Measurements from ENCODE around the gene MAP2K1. TPM values are rescaled to one million over a fixed set of nuclear protein-coding genes. Genes with fewer than 3 reads are reported as not detected.

Gene MAP2K1
- total and polyA plus RNA-seq, 2 donors (not counting 1 experiment from before 2014, with no cell fraction given) = 32.9 to 40.0 TPM

- peaks cover 52% of the 10 kb centered on the region for H3K79me2 ChIP-seq (ENCODE audit: control insufficient read depth, insufficient read depth, low read length)
- peak overlapping the region; percentile 69 to 90 (median 73) for H3K4me3 ChIP-seq (replicated peaks in 1 of 4; ENCODE audit: control extremely low read depth in 1 of 4, insufficient read depth in 1 of 4, low read depth in 3 of 4, low read length in 4 of 4)
- H3K27ac ChIP-seq (ENCODE audit: insufficient read depth, low read length) = peak overlapping the region; percentile 73
- H3K9me3 ChIP-seq (ENCODE audit: control insufficient read depth, insufficient read depth, low read depth, low read length) = no peaks in the 10 kb centered on the region
- peak overlapping the region; percentile 94 for H3K4me2 ChIP-seq (ENCODE audit: extremely low read depth, insufficient read depth, low read length)
- DNase-seq (ENCODE audit: low read depth in 2 of 2) = peak; percentile 65 to 80
- TF ChIP-seq, protein P1, sequence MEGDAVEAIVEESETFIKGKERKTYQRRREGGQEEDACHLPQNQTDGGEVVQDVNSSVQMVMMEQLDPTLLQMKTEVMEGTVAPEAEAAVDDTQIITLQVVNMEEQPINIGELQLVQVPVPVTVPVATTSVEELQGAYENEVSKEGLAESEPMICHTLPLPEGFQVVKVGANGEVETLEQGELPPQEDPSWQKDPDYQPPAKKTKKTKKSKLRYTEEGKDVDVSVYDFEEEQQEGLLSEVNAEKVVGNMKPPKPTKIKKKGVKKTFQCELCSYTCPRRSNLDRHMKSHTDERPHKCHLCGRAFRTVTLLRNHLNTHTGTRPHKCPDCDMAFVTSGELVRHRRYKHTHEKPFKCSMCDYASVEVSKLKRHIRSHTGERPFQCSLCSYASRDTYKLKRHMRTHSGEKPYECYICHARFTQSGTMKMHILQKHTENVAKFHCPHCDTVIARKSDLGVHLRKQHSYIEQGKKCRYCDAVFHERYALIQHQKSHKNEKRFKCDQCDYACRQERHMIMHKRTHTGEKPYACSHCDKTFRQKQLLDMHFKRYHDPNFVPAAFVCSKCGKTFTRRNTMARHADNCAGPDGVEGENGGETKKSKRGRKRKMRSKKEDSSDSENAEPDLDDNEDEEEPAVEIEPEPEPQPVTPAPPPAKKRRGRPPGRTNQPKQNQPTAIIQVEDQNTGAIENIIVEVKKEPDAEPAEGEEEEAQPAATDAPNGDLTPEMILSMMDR (conservative IDR thresholded peaks at IDR 0.05 in 1 of 2, IDR thresholded peaks at IDR 0.05 in 1 of 2; ENCODE audit: low read depth in 1 of 2, low read length in 2 of 2) = peak; percentile 38 to 54
- TF ChIP-seq EZH2 (IDR thresholded peaks at IDR 0.05; ENCODE audit: low read length, missing control alignments) = no peak
- H3K4me1 ChIP-seq (ENCODE audit: control insufficient read depth, extremely low read depth, insufficient read depth, low read length) = peaks cover 3% of the 10 kb centered on the region
- H4K20me1 ChIP-seq (ENCODE audit: control insufficient read depth, extremely low read depth, insufficient read depth, low read length) = no peaks in the 10 kb centered on the region
- no peaks in the 10 kb centered on the region for H3K36me3 ChIP-seq (ENCODE audit: control insufficient read depth, insufficient read depth, low read length)
- H3K9ac ChIP-seq (ENCODE audit: insufficient read depth, low read length) = peak overlapping the region; percentile 86
- H3K27me3 ChIP-seq (ENCODE audit: control insufficient read depth, insufficient read depth, low read length) = no peaks in the 10 kb centered on the region
- H2AFZ ChIP-seq (ENCODE audit: low read length) = peak overlapping the region; percentile 35
Observed at GRCh38 chr15:66387163-66388042, 691 bp downstream of the MAP2K1 start.

GRCh38 chr15:66388043-66388363 lies 1.3 kb downstream of the MAP2K1 start:
- peak overlapping the region; percentile 94 for H3K4me2 ChIP-seq (ENCODE audit: extremely low read depth, insufficient read depth, low read length)
- H3K9ac ChIP-seq (ENCODE audit: insufficient read depth, low read length) = no peak overlapping the region
- no peaks in the 10 kb centered on the region for H3K27me3 ChIP-seq (ENCODE audit: control insufficient read depth, insufficient read depth, low read length)
- no peak for DNase-seq (ENCODE audit: low read depth in 2 of 2)
- H2AFZ ChIP-seq (ENCODE audit: low read length) = no peak overlapping the region
- peaks cover 56% of the 10 kb centered on the region for H3K79me2 ChIP-seq (ENCODE audit: control insufficient read depth, insufficient read depth, low read length)
- no peaks in the 10 kb centered on the region for H4K20me1 ChIP-seq (ENCODE audit: control insufficient read depth, extremely low read depth, insufficient read depth, low read length)
- H3K27ac ChIP-seq (ENCODE audit: insufficient read depth, low read length) = no peak overlapping the region
- H3K4me3 ChIP-seq (replicated peaks in 1 of 4; ENCODE audit: control extremely low read depth in 1 of 4, insufficient read depth in 1 of 4, low read depth in 3 of 4, low read length in 4 of 4) = peak overlapping the region; percentile 69 to 90 (median 73)
- no peaks in the 10 kb centered on the region for H3K36me3 ChIP-seq (ENCODE audit: control insufficient read depth, insufficient read depth, low read length)
- TF ChIP-seq, protein P1 (conservative IDR thresholded peaks at IDR 0.05 in 1 of 2, IDR thresholded peaks at IDR 0.05 in 1 of 2; ENCODE audit: low read depth in 1 of 2, low read length in 2 of 2) = no peak
- TF ChIP-seq EZH2 (IDR thresholded peaks at IDR 0.05; ENCODE audit: low read length, missing control alignments) = no peak
- no peaks in the 10 kb centered on the region for H3K9me3 ChIP-seq (ENCODE audit: control insufficient read depth, insufficient read depth, low read depth, low read length)
- H3K4me1 ChIP-seq (ENCODE audit: control insufficient read depth, extremely low read depth, insufficient read depth, low read length) = peaks cover 3% of the 10 kb centered on the region

- H2AFZ ChIP-seq (ENCODE audit: low read length) = no peak overlapping the region
- H3K36me3 ChIP-seq (ENCODE audit: control insufficient read depth, insufficient read depth, low read length) = no peaks in the 10 kb centered on the region
- H3K9ac ChIP-seq (ENCODE audit: insufficient read depth, low read length) = no peak overlapping the region
- peak overlapping the region; percentile 69 to 90 (median 73) for H3K4me3 ChIP-seq (replicated peaks in 1 of 4; ENCODE audit: control extremely low read depth in 1 of 4, insufficient read depth in 1 of 4, low read depth in 3 of 4, low read length in 4 of 4)
- no peaks in the 10 kb centered on the region for H3K27me3 ChIP-seq (ENCODE audit: control insufficient read depth, insufficient read depth, low read length)
- H3K4me2 ChIP-seq (ENCODE audit: extremely low read depth, insufficient read depth, low read length) = peak overlapping the region; percentile 94
- peaks cover 61% of the 10 kb centered on the region for H3K79me2 ChIP-seq (ENCODE audit: control insufficient read depth, insufficient read depth, low read length)
- H3K9me3 ChIP-seq (ENCODE audit: control insufficient read depth, insufficient read depth, low read depth, low read length) = no peaks in the 10 kb centered on the region
- no peaks in the 10 kb centered on the region for H4K20me1 ChIP-seq (ENCODE audit: control insufficient read depth, extremely low read depth, insufficient read depth, low read length)
- H3K4me1 ChIP-seq (ENCODE audit: control insufficient read depth, extremely low read depth, insufficient read depth, low read length) = peaks cover 3% of the 10 kb centered on the region
- TF ChIP-seq, protein P1 (conservative IDR thresholded peaks at IDR 0.05 in 1 of 2, IDR thresholded peaks at IDR 0.05 in 1 of 2; ENCODE audit: low read depth in 1 of 2, low read length in 2 of 2) = no peak
- no peak for TF ChIP-seq EZH2 (IDR thresholded peaks at IDR 0.05; ENCODE audit: low read length, missing control alignments)
- H3K27ac ChIP-seq (ENCODE audit: insufficient read depth, low read length) = no peak overlapping the region
- no peak for DNase-seq (ENCODE audit: low read depth in 2 of 2)
Observed at GRCh38 chr15:66388576-66388975, 1.9 kb downstream of the MAP2K1 start.

Data from fibroblast of lung (primary cell).